ENCODE measurements around the gene CCR5. TPM values are rescaled to one million over a fixed set of nuclear protein-coding genes. Genes with fewer than 3 reads are reported as not detected.
"Not testable (repeated sequence)": the region's sequence is repeated elsewhere in the genome, so short reads cannot be mapped to it uniquely, and the experiment has no call there.

CCR5 gene
- polyA plus RNA-seq, 1 donor from 2014 or later = not detected

- peaks cover 5% of the 10 kb centered on the region for H3K27me3 Mint-ChIP-seq
- no peak overlapping the region for H3K4me3 Mint-ChIP-seq
- peaks cover 4 to 11% (median 8%) of the 10 kb centered on the region in 3 donors for H3K4me1 Mint-ChIP-seq
- no peaks in the 10 kb centered on the region for H3K36me3 Mint-ChIP-seq
- no peak overlapping the region for H3K27ac Mint-ChIP-seq
- peaks cover 2 to 4% (median 3%) of the 10 kb centered on the region in 3 donors for H3K9me3 Mint-ChIP-seq
Observed at GRCh38 chr3:46401579-46401978, 30.8 kb downstream of the CCR5 start.

- not testable (repeated sequence) for H3K9me3 Mint-ChIP-seq, H3K27me3 Mint-ChIP-seq, H3K4me3 Mint-ChIP-seq, H3K36me3 Mint-ChIP-seq, H3K27ac Mint-ChIP-seq
- peaks cover 6 to 23% (median 10%) of the 10 kb centered on the region in 3 donors for H3K4me1 Mint-ChIP-seq
Observed at GRCh38 chr3:46402902-46403301, 32.2 kb downstream of the CCR5 start.

- no peaks in the 10 kb centered on the region for H3K36me3 Mint-ChIP-seq
- peaks cover 7 to 23% (median 13%) of the 10 kb centered on the region in 3 donors for H3K4me1 Mint-ChIP-seq
- H3K9me3 Mint-ChIP-seq = peaks cover 2 to 4% (median 3%) of the 10 kb centered on the region in 3 donors
- peaks cover 6% of the 10 kb centered on the region for H3K27me3 Mint-ChIP-seq
- peak overlapping the region in 1 of 4 donors; percentile 17 for H3K4me3 Mint-ChIP-seq
- H3K27ac Mint-ChIP-seq = no peak overlapping the region
Observed at GRCh38 chr3:46405301-46406019, 34.7 kb downstream of the CCR5 start.

DNA sequence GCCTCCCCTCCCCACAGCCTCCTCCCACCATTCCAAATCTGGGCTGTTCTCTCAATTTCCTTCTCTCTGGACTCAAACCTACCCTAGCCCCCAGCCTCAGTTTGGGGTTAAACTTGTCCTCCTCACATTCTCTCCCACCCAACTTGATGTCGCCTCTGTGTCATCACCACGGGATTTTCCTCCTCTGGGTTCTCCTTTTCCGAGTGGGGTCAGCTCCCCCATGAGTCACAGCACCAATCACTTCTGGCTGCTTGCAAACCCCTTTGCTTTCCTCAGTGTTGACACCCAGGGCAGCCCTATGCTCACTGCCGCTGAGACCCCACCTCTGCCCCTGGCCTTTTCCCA lies 35.7 kb downstream of the CCR5 start:
- Mint-ChIP-seq H3K9me3 (peaks cover 2 to 4% (median 3%) of the 10 kb centered on the region in 3 donors), H3K36me3 (peaks cover 1% of the 10 kb centered on the region), H3K4me3 (peak overlapping the region in 3 of 4 donors; percentile 21 to 93 (median 87)), H3K27me3 (peaks cover 6% of the 10 kb centered on the region), H3K4me1 (peaks cover 7 to 23% (median 13%) of the 10 kb centered on the region in 3 donors), H3K27ac (peak overlapping the region in 2 of 3 donors; percentile 13 to 90)

DNA sequence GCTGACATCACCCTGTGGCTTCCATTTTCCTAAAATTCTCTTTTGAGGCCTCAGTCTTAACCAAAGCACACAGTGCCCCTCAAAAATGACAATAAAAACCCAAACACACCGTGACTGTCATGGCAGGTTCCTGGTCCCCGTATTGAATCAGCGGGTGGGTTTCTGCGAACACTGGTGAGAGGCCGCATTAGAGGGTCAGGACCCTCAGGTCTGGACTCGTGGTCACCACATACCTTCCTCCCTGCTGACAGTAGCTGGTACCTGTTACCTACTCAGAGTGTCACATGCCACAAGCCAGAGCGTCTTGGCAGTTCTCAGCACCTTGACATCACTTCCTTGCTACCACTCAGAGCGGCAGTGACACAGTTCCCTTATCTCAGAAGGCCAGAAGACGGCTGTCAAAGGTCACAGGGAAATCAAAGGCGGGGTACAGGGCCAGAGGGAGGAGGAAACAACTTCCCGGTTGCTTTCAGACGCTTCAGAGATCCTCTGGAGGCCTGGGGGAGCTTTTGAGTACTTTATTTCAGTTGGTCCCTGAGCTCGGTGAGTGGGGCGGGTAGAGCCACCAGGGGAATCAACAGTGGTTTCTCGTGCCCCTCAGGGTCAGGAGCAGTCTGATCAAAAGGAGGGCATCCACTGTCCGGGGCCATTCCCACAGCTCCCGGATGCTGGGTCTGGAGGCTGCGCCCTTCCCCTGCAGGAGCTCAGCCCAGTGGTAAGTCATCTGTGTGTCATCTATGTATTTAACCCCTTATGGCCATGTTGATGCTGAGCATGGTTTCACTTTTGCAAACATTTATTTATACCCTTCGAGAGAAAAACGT lies 36.3 kb downstream of the CCR5 start, which contains the start of the genes CCR5AS and CCRL2:
Gene CCR5AS (minus strand): TSS at position 279 of the 824 bp plus-strand sequence.
Gene CCRL2 (plus strand): TSS at position 472 of the 824 bp plus-strand sequence. CDS start 821 bp downstream, outside the sequence.
- H3K9me3 Mint-ChIP-seq = peaks cover 2 to 4% (median 3%) of the 10 kb centered on the region in 3 donors
- H3K27me3 Mint-ChIP-seq = peaks cover 6% of the 10 kb centered on the region
- peak within 1 kb of the TSS; percentile 78 to 93 (median 86) for H3K4me3 Mint-ChIP-seq
- H3K27ac Mint-ChIP-seq = peak within 1 kb of the TSS; percentile 46 to 90 (median 73)
- H3K4me1 Mint-ChIP-seq = peaks cover 7 to 23% (median 13%) of the 10 kb centered on the region in 3 donors
- peaks cover 1% of the 10 kb centered on the region for H3K36me3 Mint-ChIP-seq

DNA sequence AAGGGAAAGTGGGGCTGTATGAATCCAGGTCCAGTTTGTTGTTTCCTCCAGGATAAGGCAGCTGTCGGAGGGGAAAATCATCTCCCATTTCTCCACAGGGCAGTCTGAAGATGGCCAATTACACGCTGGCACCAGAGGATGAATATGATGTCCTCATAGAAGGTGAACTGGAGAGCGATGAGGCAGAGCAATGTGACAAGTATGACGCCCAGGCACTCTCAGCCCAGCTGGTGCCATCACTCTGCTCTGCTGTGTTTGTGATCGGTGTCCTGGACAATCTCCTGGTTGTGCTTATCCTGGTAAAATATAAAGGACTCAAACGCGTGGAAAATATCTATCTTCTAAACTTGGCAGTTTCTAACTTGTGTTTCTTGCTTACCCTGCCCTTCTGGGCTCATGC lies 37.2 kb downstream of the CCR5 start:
- peaks cover 1% of the 10 kb centered on the region for H3K36me3 Mint-ChIP-seq
- peaks cover 8 to 23% (median 13%) of the 10 kb centered on the region in 3 donors for H3K4me1 Mint-ChIP-seq
- peaks cover 4% of the 10 kb centered on the region for H3K27me3 Mint-ChIP-seq
- H3K9me3 Mint-ChIP-seq = peaks cover 0 to 2% (median under 1%) of the 10 kb centered on the region in 3 donors
- peak overlapping the region in 2 of 4 donors; percentile 29 to 93 for H3K4me3 Mint-ChIP-seq
- no peak overlapping the region for H3K27ac Mint-ChIP-seq

DNA sequence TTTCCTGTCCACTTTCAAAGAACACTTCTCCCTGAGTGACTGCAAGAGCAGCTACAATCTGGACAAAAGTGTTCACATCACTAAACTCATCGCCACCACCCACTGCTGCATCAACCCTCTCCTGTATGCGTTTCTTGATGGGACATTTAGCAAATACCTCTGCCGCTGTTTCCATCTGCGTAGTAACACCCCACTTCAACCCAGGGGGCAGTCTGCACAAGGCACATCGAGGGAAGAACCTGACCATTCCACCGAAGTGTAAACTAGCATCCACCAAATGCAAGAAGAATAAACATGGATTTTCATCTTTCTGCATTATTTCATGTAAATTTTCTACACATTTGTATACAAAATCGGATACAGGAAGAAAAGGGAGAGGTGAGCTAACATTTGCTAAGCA lies 38.1 kb downstream of the CCR5 start:
- Mint-ChIP-seq H3K4me3 (peak overlapping the region in 1 of 4 donors; percentile 65), H3K4me1 (peaks cover 8 to 23% (median 13%) of the 10 kb centered on the region in 3 donors), H3K9me3 (no peaks in the 10 kb centered on the region), H3K36me3 (peaks cover 1% of the 10 kb centered on the region), H3K27ac (no peak overlapping the region), H3K27me3 (peaks cover 2% of the 10 kb centered on the region)

GRCh38 chr3:46409739-46410489 lies 39.2 kb downstream of the CCR5 start:
- Mint-ChIP-seq H3K27me3 (peaks cover 2% of the 10 kb centered on the region), H3K4me1 (peaks cover 8 to 18% (median 13%) of the 10 kb centered on the region in 3 donors), H3K9me3 (no peaks in the 10 kb centered on the region), H3K27ac (peak overlapping the region in 1 of 3 donors; percentile 82), H3K36me3 (peaks cover 1% of the 10 kb centered on the region), H3K4me3 (peak overlapping the region in 1 of 4 donors; percentile 78)

- Mint-ChIP-seq H3K27ac (no peak overlapping the region), H3K4me1 (peaks cover 8 to 17% (median 11%) of the 10 kb centered on the region in 3 donors), H3K9me3 (no peaks in the 10 kb centered on the region), H3K4me3 (no peak overlapping the region), H3K36me3 (peaks cover 1% of the 10 kb centered on the region), H3K27me3 (peaks cover 2% of the 10 kb centered on the region)
Observed at GRCh38 chr3:46410669-46411068, 39.9 kb downstream of the CCR5 start.

- Mint-ChIP-seq H3K27me3 (peaks cover 2% of the 10 kb centered on the region), H3K4me3 (no peak overlapping the region), H3K9me3 (no peaks in the 10 kb centered on the region), H3K36me3 (peaks cover 1% of the 10 kb centered on the region), H3K27ac (no peak overlapping the region), H3K4me1 (peaks cover 7 to 14% (median 11%) of the 10 kb centered on the region in 3 donors)
Observed at GRCh38 chr3:46411271-46411670, 40.5 kb downstream of the CCR5 start.

DNA sequence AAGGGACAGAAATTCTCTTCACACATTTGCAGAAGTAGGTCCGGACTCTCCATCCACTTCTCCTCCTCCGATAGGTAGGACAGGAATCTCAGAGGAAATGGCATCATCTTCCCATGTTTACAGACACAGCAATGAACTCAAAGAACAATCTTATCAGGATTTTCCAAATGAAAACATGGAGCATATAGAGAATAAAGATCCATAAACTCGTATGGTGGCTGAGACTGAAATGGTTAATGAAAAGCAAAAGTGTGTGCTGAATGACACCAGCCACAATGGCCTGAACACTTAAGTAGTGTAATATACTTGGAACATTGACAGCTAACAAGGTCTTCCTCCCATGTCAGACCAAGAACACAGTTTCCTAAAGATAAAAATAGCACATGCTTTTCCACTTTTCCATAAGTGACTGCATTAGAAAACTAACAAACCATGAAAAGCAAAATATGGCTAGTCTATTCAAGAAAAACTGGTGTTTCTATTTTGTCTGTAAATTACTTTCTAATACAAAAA lies 42.1 kb downstream of the CCR5 start:
- Mint-ChIP-seq H3K9me3 (no peaks in the 10 kb centered on the region), H3K4me3 (no peak overlapping the region)

GRCh38 chr3:46413951-46414350 lies 43.2 kb downstream of the CCR5 start:
- peaks cover 0 to 1% (median 0%) of the 10 kb centered on the region in 3 donors for H3K4me1 Mint-ChIP-seq
- H3K27ac Mint-ChIP-seq = no peak overlapping the region
- no peaks in the 10 kb centered on the region for H3K27me3 Mint-ChIP-seq
- H3K36me3 Mint-ChIP-seq = peaks cover 1% of the 10 kb centered on the region
- H3K9me3 Mint-ChIP-seq = no peaks in the 10 kb centered on the region
- peak overlapping the region in 1 of 4 donors; percentile 8 for H3K4me3 Mint-ChIP-seq

More for the DNA sequence above, 42.1 kb downstream of the CCR5 start:
- Mint-ChIP-seq H3K27me3 (peaks cover under 1% of the 10 kb centered on the region), H3K27ac (no peak overlapping the region), H3K36me3 (peaks cover 1% of the 10 kb centered on the region), H3K4me1 (peaks cover 0 to 4% (median 3%) of the 10 kb centered on the region in 3 donors)

DNA sequence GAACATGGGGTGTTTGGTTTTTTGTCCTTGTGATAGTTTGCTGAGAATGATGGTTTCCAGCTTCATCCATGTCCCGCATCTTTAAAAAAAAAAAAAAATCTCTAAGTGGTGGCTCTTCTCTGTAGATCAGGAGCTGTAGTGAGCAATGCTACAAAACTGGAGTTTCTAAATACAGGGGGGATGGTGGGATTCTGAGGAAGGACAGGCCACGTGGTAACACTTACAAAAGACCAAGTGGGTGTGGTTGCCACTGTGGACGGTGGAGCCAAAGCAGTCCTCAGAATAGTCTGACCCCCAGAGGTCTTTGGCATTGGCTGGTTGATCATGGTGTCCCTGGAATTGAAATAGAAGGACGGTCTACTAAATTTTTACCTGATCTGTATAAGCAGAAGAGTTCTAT lies 44.0 kb downstream of the CCR5 start:
- peak overlapping the region in 1 of 4 donors; percentile 51 for H3K4me3 Mint-ChIP-seq
- H3K36me3 Mint-ChIP-seq = peaks cover 1% of the 10 kb centered on the region
- H3K27me3 Mint-ChIP-seq = no peaks in the 10 kb centered on the region
- H3K9me3 Mint-ChIP-seq = no peaks in the 10 kb centered on the region
- H3K27ac Mint-ChIP-seq = peak overlapping the region in 1 of 3 donors; percentile 67
- peaks cover 0 to 1% (median 0%) of the 10 kb centered on the region in 3 donors for H3K4me1 Mint-ChIP-seq

DNA sequence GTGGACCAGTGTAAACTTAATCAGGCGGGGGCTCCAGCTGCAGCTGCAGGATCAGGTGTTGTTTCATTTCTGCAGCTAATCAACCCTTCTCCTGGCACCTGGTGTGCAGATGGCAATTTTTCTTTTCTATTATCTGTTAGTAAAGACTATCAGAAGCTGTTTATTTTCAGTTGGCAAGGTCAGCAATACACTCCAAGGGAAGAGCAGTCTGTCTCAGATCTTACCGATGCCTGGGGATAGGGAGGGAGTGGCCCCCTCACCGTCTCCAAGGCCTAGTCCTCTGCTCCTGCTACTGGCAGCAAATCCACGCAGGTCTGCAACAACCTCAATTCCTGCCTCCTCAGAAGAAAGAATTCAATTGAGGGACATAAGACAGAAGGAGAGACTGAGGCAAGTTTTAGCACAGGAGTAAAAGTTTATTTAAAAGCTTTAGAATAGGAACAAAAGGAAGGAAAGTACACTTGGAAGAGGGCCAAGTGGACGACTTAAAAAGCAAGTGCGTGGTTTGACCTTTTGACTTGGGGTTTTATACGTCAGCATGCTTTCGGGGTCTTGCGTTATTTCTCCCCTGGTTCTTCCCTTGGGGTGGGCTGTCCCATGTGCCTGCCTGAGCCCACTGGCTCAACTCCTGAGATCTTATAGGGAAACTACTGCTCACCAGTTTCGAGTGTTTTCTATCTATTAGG lies 45.5 kb downstream of the CCR5 start:
- peaks cover 0 to 1% (median 0%) of the 10 kb centered on the region in 3 donors for H3K4me1 Mint-ChIP-seq
- no peak overlapping the region for H3K4me3 Mint-ChIP-seq
- H3K36me3 Mint-ChIP-seq = no peaks in the 10 kb centered on the region
- no peak overlapping the region for H3K27ac Mint-ChIP-seq
- H3K9me3 Mint-ChIP-seq = no peaks in the 10 kb centered on the region
- no peaks in the 10 kb centered on the region for H3K27me3 Mint-ChIP-seq
